HepG2 (cell line): ENCODE results near the gene PRPSAP1. TPM values are rescaled to one million over a fixed set of nuclear protein-coding genes. Genes with fewer than 3 reads are reported as not detected.

Experiments
- AKNA ChIP-seq: sonication (generic); formaldehyde crosslinking; IDR thresholded peaks from 2 replicates; pipeline ENCODE4 v1.4.0; 2020; ENCODE audit warnings: missing genetic modification reagents, borderline replicate concordance
- DRAP1 ChIP-seq: IDR thresholded peaks from 2 replicates; pipeline ENCODE4 v1.6.1; 2016; ENCODE audit warnings: missing genetic modification reagents, missing compliant biosample characterization
- GTF3A ChIP-seq: sonication (generic); formaldehyde crosslinking; conservative IDR thresholded peaks from 2 replicates; pipeline ENCODE4 v1.4.0; 2020; ENCODE audit warnings: mild to moderate bottlenecking, missing genetic modification reagents
- MTERF4 ChIP-seq: sonication (generic); formaldehyde crosslinking; IDR thresholded peaks from 2 replicates; pipeline ENCODE4 v1.8.0; 2023; ENCODE audit warnings: mild to moderate bottlenecking, missing genetic modification reagents
- NCOA5 ChIP-seq: sonication (generic); formaldehyde crosslinking; IDR thresholded peaks from 2 replicates; pipeline ENCODE4 v1.4.0; 2020; ENCODE audit warnings: missing genetic modification reagents
- NFE2 ChIP-seq: sonication (generic); formaldehyde crosslinking; IDR thresholded peaks from 2 replicates; pipeline ENCODE4 v1.4.0; 2020; ENCODE audit warnings: missing genetic modification reagents
- ONECUT2 ChIP-seq: sonication (generic); formaldehyde crosslinking; IDR thresholded peaks from 2 replicates; pipeline ENCODE4 v1.4.0; 2020; ENCODE audit warnings: missing genetic modification reagents
- SIX1 ChIP-seq: sonication (generic); formaldehyde crosslinking; IDR thresholded peaks from 2 replicates; pipeline ENCODE4 v1.4.0; 2020; ENCODE audit warnings: missing genetic modification reagents, borderline replicate concordance
- SUZ12 ChIP-seq: fragments of 150-350 bp; IDR thresholded peaks from 2 replicates; pipeline ENCODE4 v1.6.1; 2014; ENCODE audit warnings: low read depth, low read length
- THYN1 ChIP-seq: sonication (generic); formaldehyde crosslinking; IDR thresholded peaks from 2 replicates; pipeline ENCODE4 v1.8.1; 2023; ENCODE audit warnings: low read depth, mild to moderate bottlenecking, moderate library complexity, missing genetic modification reagents, borderline replicate concordance
- TSC22D2 ChIP-seq: sonication (generic); formaldehyde crosslinking; IDR thresholded peaks from 2 replicates; pipeline ENCODE4 v1.5.1; 2020; ENCODE audit warnings: missing genetic modification reagents, mild to moderate bottlenecking, borderline replicate concordance
- U2AF2 ChIP-seq: fragments of 200-400 bp; formaldehyde crosslinking; IDR thresholded peaks from 2 replicates; pipeline ENCODE4 v1.6.1; 2017; ENCODE audit warnings: low read depth, mild to moderate bottlenecking, low read length
- YEATS2 ChIP-seq: sonication (generic); formaldehyde crosslinking; IDR thresholded peaks from 2 replicates; pipeline ENCODE4 v1.4.0; 2020; ENCODE audit warnings: missing genetic modification reagents, borderline replicate concordance
- ZMAT5 ChIP-seq: sonication (generic); formaldehyde crosslinking; IDR thresholded peaks from 2 replicates; pipeline ENCODE4 v1.5.0; 2020; ENCODE audit warnings: mild to moderate bottlenecking, low read depth, missing genetic modification reagents, borderline replicate concordance
- ZNF143 ChIP-seq: sonication (generic); formaldehyde crosslinking; IDR thresholded peaks from 2 replicates; pipeline ENCODE4 v1.4.0; 2020; ENCODE audit warnings: missing genetic modification reagents
- ZNF770 ChIP-seq: sonication (generic); formaldehyde crosslinking; IDR thresholded peaks from 2 replicates; pipeline ENCODE4 v1.5.0; 2020; ENCODE audit warnings: mild to moderate bottlenecking, missing genetic modification reagents
- ZNF879 ChIP-seq: sonication (generic); formaldehyde crosslinking; IDR thresholded peaks from 2 replicates; pipeline ENCODE4 v1.8.1; 2023; ENCODE audit warnings: missing genetic modification reagents
- ZSCAN29 ChIP-seq: sonication (generic); formaldehyde crosslinking; conservative IDR thresholded peaks from 2 replicates; pipeline ENCODE4 v1.4.0; 2020; ENCODE audit warnings: mild to moderate bottlenecking, missing genetic modification reagents
- polyA plus RNA-seq, 8 experiments: library from polyadenylated mRNA; depleted of rRNA in 3 of 8; stranded (reverse) in 7 of 8; unstranded in 1 of 8; fragments of >200 nt; fragmentation: Illumina TruSeq in 4 of 8; extraction: Trizol in 4 of 8; gene quantifications; 2 replicates each; pipeline versions ENCODE4 v1.2.1 to v1.2.3, GENCODE V29; 2011 to 2016; ENCODE audit warnings: low read depth in 4 of 8, missing spikeins in 1 of 8, mixed read lengths in 1 of 8; ENCODE audit not compliant: insufficient read depth in 1 of 8
- total RNA-seq, 5 experiments: library from RNA; depleted of rRNA; stranded (reverse); fragments of >200 nt; fragmentation: Illumina TruSeq; extraction: Trizol; gene quantifications; 2 replicates each; pipeline ENCODE4 v1.2.3, GENCODE V29; 2016; ENCODE audit warnings: low read depth in 1 of 5
- TF ChIP-seq, protein P1 (sequence below): sonication (generic); formaldehyde crosslinking; IDR thresholded peaks from 2 replicates; pipeline ENCODE4 v1.5.0; 2020; ENCODE audit warnings: missing genetic modification reagents, mild to moderate bottlenecking, borderline replicate concordance

Gene PRPSAP1
- total and polyA plus RNA-seq, 2 of the 13 experiments (the other 11 are each of a cell fraction or from before 2014, with no cell fraction given) = 91.1 to 314 TPM

- TF ChIP-seq, protein P1, sequence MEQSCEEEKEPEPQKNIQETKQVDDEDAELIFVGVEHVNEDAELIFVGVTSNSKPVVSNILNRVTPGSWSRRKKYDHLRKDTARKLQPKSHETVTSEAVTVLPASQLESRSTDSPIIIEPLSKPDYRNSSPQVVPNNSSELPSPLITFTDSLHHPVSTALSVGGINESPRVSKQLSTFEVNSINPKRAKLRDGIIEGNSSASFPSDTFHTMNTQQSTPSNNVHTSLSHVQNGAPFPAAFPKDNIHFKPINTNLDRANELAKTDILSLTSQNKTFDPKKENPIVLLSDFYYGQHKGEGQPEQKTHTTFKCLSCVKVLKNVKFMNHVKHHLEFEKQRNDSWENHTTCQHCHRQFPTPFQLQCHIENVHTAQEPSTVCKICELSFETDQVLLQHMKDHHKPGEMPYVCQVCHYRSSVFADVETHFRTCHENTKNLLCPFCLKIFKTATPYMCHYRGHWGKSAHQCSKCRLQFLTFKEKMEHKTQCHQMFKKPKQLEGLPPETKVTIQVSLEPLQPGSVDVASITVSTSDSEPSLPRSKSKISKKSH = peak; percentile 89; the same call in 1 of the 2 replicates
- TF ChIP-seq SUZ12 = no peak
- no peak for TF ChIP-seq ONECUT2 (CRISPR knock-in tag)
- no peak for TF ChIP-seq ZMAT5 (CRISPR knock-in tag)
- TF ChIP-seq NCOA5 = no peak
- 0 out of 2 replicates have a peak, but pooled peaks have one; percentile 0 for TF ChIP-seq TSC22D2 (CRISPR knock-in tag)
- no peak for TF ChIP-seq THYN1 (CRISPR knock-in tag)
- peak; percentile 89 for TF ChIP-seq DRAP1 (CRISPR knock-in tag)
- peak; percentile 56; the same call in 1 of the 2 replicates for TF ChIP-seq ZNF770
- TF ChIP-seq ZNF143 (CRISPR knock-in tag) = no peak
- no peak for TF ChIP-seq SIX1 (CRISPR knock-in tag)
- TF ChIP-seq NFE2 (CRISPR knock-in tag) = no peak
- no peak for TF ChIP-seq AKNA (CRISPR knock-in tag)
- no peak for TF ChIP-seq ZNF879
- TF ChIP-seq GTF3A (CRISPR knock-in tag) = 0 out of 2 replicates have a peak, but pooled peaks have one; percentile 8
- peak; percentile 94; the same call in 1 of the 2 replicates for TF ChIP-seq MTERF4 (CRISPR knock-in tag)
- TF ChIP-seq ZSCAN29 (CRISPR knock-in tag) = peak; percentile 89
- no peak for TF ChIP-seq U2AF2
- peak; percentile 34; the same call in 1 of the 2 replicates for TF ChIP-seq YEATS2 (CRISPR knock-in tag)
Measured at GRCh38 chr17:76382351-76382802, 28.7 kb upstream of the PRPSAP1 start (continued).
